ENCODE data around the gene ENTPD3. TPM values are rescaled to one million over a fixed set of nuclear protein-coding genes. Genes with fewer than 3 reads are reported as not detected.

ENTPD3 gene
- total and polyA plus RNA-seq, 2 of the 13 experiments (the other 11 are each of a cell fraction or from before 2014, with no cell fraction given), result 0.07 TPM; not detected in 1

- TF ChIP-seq ZBTB40 (IDR thresholded peaks at IDR 0.05), result no peak
- TF ChIP-seq ZBTB40 (CRISPR knock-in tag; IDR thresholded peaks at IDR 0.05), result peak; percentile 37; the same call in 1 of the 2 replicates
- TF ChIP-seq ZBTB21 (CRISPR knock-in tag; IDR thresholded peaks at IDR 0.05), result no peak
- TF ChIP-seq, protein P1, sequence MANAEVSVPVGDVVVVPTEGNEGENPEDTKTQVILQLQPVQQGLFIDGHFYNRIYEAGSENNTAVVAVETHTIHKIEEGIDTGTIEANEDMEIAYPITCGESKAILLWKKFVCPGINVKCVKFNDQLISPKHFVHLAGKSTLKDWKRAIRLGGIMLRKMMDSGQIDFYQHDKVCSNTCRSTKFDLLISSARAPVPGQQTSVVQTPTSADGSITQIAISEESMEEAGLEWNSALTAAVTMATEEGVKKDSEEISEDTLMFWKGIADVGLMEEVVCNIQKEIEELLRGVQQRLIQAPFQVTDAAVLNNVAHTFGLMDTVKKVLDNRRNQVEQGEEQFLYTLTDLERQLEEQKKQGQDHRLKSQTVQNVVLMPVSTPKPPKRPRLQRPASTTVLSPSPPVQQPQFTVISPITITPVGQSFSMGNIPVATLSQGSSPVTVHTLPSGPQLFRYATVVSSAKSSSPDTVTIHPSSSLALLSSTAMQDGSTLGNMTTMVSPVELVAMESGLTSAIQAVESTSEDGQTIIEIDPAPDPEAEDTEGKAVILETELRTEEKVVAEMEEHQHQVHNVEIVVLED (CRISPR knock-in tag; IDR thresholded peaks at IDR 0.05; ENCODE audit: borderline replicate concordance), result peak; percentile 56; the same call in 1 of the 2 replicates
- TF ChIP-seq SIN3A (IDR thresholded peaks at IDR 0.05; ENCODE audit: borderline replicate concordance, low read depth, low read length), result no peak
- TF ChIP-seq ZNF121 (CRISPR knock-in tag; IDR thresholded peaks at IDR 0.05), result no peak
- TF ChIP-seq SNAI1 (CRISPR knock-in tag; IDR thresholded peaks at IDR 0.05; ENCODE audit: borderline replicate concordance), result no peak
- TF ChIP-seq ELF1 (CRISPR knock-in tag; IDR thresholded peaks at IDR 0.05), result peak; percentile 81
- peak; percentile 95 for TF ChIP-seq ZNF142 (CRISPR knock-in tag; IDR thresholded peaks at IDR 0.05)
- TF ChIP-seq ZNF564 (CRISPR knock-in tag; IDR thresholded peaks at IDR 0.05), result no peak
Measured at GRCh38 chr3:40476478-40477470, 89.8 kb downstream of the ENTPD3 start, which contains the start of gene ZNF619 (continued).
